Stimulated activated CD8-positive, alpha-beta memory T cell treated with anti-CD3 and anti-CD28 coated beads, Interleukin-12 subunit alpha, Interleukin-12 subunit beta, amount 100 ng/mL, for 24 hours (primary cell): ENCODE results near the gene BAD.
A peak's percentile ranks its signal among the peaks of the same experiment; 100 is the strongest.

Experiments
- DNase-seq: peaks from one replicate; pipeline ENCODE4 v3.0.0-alpha.2; 2020; ENCODE audit errors: extremely low read depth

Gene BAD

GRCh38 chr11:64244107-64244506 is 40.4 kb downstream of the BAD start:
- DNase-seq = no peak

GRCh38 chr11:64243236-64243854 is 41.1 kb downstream of the BAD start:
- DNase-seq = no peak

- no peak for DNase-seq
Measured at GRCh38 chr11:64241491-64242374, 42.7 kb downstream of the BAD start.

- peak; percentile 99 for DNase-seq
Measured at GRCh38 chr11:64241241-64241490, 43.3 kb downstream of the BAD start.

- peak; percentile 96 for DNase-seq
Measured at GRCh38 chr11:64240435-64241240, 43.8 kb downstream of the BAD start, which contains the start of gene FKBP2. FKBP2 (plus strand) TSS chr11:64241095; CDS start chr11:64242388, 1,293 bp downstream.

GRCh38 chr11:64239662-64240434 is 44.6 kb downstream of the BAD start:
- no peak for DNase-seq

- DNase-seq = no peak
Measured at GRCh38 chr11:64238999-64239398, 45.5 kb downstream of the BAD start.

- no peak for DNase-seq
Measured at GRCh38 chr11:64238076-64238475, 46.4 kb downstream of the BAD start.

GRCh38 chr11:64237484-64237951 is 46.9 kb downstream of the BAD start:
- DNase-seq = no peak

GRCh38 chr11:64235437-64236161 is 48.9 kb downstream of the BAD start:
- DNase-seq = no peak

GRCh38 chr11:64234647-64235379 is 49.7 kb downstream of the BAD start:
- DNase-seq = no peak

GRCh38 chr11:64233913-64234586 is 50.4 kb downstream of the BAD start, which contains the start of gene VEGFB:
VEGFB (plus strand) TSS chr11:64234584; CDS start chr11:64234834, 250 bp downstream.
- DNase-seq = no peak

- DNase-seq = no peak
Measured at GRCh38 chr11:64232967-64233315, 51.5 kb downstream of the BAD start.

GRCh38 chr11:64232182-64232966 is 52.1 kb downstream of the BAD start:
- no peak for DNase-seq

- no peak for DNase-seq
Measured at GRCh38 chr11:64231546-64231945, 52.9 kb downstream of the BAD start.

- no peak for DNase-seq
Measured at GRCh38 chr11:64230985-64231365, 53.5 kb downstream of the BAD start.

GRCh38 chr11:64230171-64230984 is 54.1 kb downstream of the BAD start, which contains the start of gene DNAJC4:
DNAJC4 (plus strand) TSS chr11:64230548; CDS start chr11:64230855, 307 bp downstream.
- peak; percentile 74 for DNase-seq

GRCh38 chr11:64229744-64230170 is 54.7 kb downstream of the BAD start:
- no peak for DNase-seq
